ENCODE results near the gene SMG6.

DNA sequence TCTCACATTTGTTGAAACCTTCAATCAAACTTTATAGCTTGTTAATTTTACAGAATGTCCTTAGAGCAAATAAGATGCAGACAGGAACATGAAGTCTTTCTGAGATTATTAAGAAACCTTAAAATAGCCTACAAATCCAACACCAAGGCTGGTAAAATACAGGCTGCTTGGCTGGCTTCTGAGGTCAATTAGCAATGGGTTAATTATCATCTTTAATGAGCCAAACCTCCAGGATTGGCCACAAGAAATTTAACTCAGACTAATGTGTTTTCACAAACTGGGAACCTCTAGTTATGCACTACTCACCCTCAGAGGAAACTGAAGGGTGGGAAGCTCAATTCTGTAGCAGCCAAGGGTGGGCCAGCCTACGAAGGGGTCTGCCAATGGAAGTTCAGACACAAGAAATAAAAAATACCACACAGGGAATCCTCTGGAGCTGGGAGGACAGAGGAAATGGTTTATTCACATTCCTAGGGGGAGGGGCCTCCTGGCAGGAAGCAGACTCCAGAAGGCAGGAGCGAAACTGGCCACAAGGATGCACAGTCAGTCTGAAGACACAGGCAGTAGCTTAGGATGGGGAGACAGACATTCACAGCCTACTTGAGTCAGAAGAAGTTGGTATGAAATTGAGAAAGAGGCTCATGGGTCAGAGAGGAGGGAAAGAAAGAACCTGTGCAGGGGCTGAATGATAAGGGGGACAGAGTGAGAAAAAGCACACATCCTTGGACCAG lies 212.6 kb downstream of the SMG6 start:
- peak; percentile 42 for TF ChIP-seq CTCF (IDR thresholded peaks at IDR 0.05; ENCODE audit: insufficient read depth, low read depth, low read length)
- no peak for TF ChIP-seq EZH2 (IDR thresholded peaks at IDR 0.05; ENCODE audit: insufficient read depth, low read length)

All from astrocyte (in vitro differentiated cells and primary cell).